Stimulated activated CD8-positive, alpha-beta memory T cell treated with anti-CD3 and anti-CD28 coated beads, Interleukin-15, amount 100 ng/mL, for 48 hours (primary cell): ENCODE data around the gene KTI12.
"Not testable (repeated sequence)": the region's sequence is repeated elsewhere in the genome, so short reads cannot be mapped to it uniquely, and the experiment has no call there.

ENCODE experiments used
- DNase-seq, 2 donors: peaks; one replicate each; pipeline ENCODE4 v3.0.0-alpha.2; 2020; ENCODE audit warnings: low read depth in 2 of 2

KTI12 gene

DNA sequence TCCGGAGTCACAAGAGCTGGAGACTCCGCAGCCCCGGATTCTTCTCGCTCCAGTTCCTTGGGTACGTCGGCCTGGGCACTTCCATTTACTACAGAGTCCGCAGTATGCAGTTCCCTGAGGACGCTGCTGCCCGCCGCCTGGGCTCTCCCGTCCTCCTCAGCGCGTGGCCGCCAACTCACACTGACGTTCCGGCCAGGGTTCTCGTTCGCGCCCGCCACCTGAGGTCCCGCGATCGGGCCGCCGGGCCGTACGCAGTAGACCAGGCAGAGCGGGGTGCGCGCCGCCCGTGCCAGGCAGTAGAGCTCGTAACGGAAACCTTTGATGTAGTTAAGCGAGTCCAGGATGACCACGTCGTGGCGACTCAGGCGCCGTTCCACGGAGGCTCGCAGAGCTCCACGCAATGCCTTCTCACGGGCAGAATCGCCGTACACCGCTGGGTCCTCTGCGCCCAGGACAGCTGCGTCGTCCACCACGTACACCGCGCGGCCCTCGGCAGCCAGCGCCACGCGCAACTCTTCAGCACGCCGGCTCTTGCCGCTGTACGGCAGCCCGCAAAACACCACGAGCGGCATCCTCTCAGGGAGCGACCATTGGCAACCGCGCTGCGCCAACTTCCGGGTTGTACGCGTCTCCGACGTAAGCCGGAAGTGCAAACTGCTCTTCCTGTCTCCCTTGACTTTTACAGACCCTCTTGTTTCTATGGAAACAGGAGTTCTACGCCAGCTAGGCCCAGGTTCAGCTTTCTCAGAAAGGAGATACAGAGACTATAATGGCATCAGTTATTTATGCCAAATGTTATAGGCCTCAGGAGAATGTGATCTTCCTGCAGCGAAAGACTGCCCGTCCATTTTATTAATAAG lies at the start of gene KTI12:
KTI12 (minus strand) TSS at position 621 of the 860 bp plus-strand sequence; CDS start at position 572, 49 bp downstream.
- peak; percentile 77 to 81 for DNase-seq

GRCh38 chr1:52080014-52080415 lies 46.4 kb upstream of the KTI12 start:
- DNase-seq, result no peak

GRCh38 chr1:52077277-52077676 lies 43.7 kb upstream of the KTI12 start:
- not testable (repeated sequence) for DNase-seq

GRCh38 chr1:52072291-52072690 lies 38.7 kb upstream of the KTI12 start:
- DNase-seq, result no peak

- no peak for DNase-seq
Observed at GRCh38 chr1:52070704-52071103, 37.1 kb upstream of the KTI12 start.

- DNase-seq, result no peak
Observed at GRCh38 chr1:52063192-52063591, 29.6 kb upstream of the KTI12 start.

DNA sequence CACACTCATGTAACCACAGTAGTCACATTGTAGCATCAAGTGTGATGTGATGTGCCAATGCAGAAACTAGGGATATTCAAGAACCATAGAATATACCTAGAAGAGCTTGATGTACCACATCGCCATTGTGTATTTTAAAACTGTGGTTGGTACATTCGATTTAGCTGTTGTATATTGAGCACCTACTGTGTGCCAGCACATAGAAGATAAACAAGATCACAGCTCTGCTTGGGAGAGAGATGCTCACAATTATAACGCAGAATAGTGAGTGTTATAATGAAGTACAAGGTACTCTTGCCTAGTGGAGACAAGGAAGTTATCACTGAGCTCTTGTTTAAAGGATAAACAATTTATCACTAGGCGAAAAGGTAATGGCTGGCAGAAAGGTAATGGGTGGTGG lies 27.2 kb upstream of the KTI12 start:
- DNase-seq, result no peak

GRCh38 chr1:52059888-52060287 lies 26.3 kb upstream of the KTI12 start:
- no peak for DNase-seq

DNA sequence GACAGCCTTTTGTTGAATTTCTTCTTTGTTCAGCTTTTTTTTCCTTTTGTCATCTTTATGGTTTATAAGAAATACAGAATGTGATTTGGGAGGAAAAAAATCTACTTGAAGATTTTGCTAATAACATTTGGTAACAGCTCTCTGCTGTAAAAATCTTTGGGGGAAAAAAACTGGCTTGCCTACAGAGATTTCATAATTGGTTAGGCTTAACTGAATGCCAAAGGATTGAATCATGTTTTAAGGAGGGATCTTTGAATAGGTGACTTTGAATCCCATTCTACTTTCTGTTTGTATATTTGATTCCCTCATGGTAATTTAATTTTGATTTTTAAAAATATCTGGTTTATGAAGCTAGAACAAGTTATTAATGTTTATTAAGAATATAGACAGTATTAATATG lies 25.7 kb upstream of the KTI12 start:
- no peak for DNase-seq

- DNase-seq, result no peak
Observed at GRCh38 chr1:52057876-52058415, 24.3 kb upstream of the KTI12 start.

- no peak for DNase-seq
Observed at GRCh38 chr1:52057255-52057654, 23.6 kb upstream of the KTI12 start.

DNA sequence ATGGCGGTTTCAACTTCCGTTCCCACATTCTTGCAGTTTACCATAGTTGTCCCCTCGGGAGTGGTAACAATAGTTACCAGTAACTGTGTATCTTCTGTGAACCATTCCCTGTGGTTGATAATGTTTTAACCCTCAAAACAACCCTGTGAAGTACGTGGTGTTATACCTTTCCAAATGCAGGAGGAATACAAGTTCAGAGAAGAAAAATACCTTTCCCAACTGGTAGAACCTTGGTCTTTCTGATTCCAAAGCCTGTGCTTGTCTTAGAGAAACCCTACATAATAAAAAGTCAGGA lies 23.3 kb upstream of the KTI12 start:
- no peak for DNase-seq

DNA sequence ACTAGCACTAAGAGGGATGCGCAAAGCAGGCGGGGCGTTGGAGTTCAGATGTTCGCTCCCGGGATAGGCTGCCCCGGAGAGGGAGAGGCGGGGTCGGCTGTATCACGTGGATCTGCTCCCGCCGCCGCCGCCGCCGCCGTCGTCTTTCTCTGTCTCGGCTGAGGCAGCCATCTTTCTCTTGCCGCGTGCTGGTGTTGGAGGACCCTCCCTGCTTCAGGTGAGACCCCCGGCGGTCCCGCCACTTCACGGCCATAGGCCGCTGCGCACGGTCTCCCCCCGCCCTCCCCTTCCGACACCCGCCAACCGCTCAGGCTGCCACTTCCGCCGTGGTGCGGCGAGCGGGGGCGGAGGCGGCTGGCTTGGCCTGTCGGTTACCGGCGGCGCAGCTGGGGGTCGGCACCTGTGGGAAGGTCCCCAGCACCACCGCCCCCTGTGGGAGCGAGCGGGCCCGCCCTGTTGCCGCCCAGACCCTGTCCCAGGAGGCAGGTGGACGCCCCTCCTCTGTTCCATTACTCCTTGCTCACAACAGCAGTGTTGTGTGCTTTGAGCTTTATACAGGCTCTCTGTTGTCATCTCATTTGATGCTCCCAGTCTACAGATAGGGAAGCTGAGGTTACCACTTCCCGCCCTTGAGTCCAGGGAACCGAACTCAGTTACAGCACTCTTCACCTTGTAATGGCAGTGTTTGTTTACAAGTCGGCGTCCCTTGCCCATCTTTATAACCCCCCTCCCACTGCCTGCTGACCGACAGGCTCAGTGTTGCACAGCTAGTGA lies 22.7 kb upstream of the KTI12 start, which contains the start of gene BTF3L4:
BTF3L4 (plus strand) TSS at position 133 of the 774 bp plus-strand sequence. CDS start 3,553 bp downstream, outside the sequence.
- peak; percentile 92 to 93 for DNase-seq

DNA sequence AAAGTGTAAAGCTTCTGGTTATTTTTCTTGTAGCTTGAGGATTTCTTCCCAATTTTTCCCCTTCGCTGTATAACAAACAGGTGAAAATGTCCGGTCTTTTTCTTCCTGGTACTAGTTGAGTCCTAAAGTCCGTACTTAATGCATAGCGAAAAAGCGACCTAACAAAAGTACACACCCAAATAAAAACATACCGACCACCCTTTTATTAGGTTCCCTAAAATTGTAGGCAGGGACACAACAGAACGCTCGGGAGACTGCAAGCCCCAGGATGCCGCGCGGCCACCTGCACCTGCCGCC lies 22.2 kb upstream of the KTI12 start:
- no peak for DNase-seq

GRCh38 chr1:52055066-52055865 lies 21.7 kb upstream of the KTI12 start, which contains the start of gene TXNDC12:
Gene TXNDC12 (minus strand): TSS chr1:52055191. CDS start chr1:52055096, 95 bp downstream.
- DNase-seq, result peak; percentile 55 to 57

- DNase-seq, result no peak
Observed at GRCh38 chr1:52054496-52055065, 21.0 kb upstream of the KTI12 start.

DNA sequence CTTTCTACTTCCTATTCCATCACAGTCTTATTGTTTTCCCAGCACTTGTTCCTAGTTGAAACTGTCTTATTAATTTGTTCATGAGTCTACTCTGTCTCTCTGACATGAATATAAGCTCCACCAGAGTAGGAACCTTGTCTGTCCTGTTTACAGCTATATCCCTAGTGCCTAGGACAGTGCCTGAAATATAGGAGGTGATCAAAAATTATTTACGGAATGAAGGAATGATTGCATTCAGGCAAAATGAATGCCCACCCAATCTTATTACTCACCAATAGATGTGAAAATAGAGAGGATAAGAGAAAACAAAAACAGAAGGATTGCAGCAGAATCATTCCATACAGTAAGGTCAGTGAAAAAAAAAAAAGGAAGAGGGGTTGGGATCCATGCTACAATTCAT lies 20.3 kb upstream of the KTI12 start:
- DNase-seq, result no peak

- not testable (repeated sequence) for DNase-seq
Observed at GRCh38 chr1:52049337-52049736, 15.7 kb upstream of the KTI12 start.

GRCh38 chr1:52045666-52046195 lies 12.1 kb upstream of the KTI12 start:
- DNase-seq, result not testable (repeated sequence)

DNA sequence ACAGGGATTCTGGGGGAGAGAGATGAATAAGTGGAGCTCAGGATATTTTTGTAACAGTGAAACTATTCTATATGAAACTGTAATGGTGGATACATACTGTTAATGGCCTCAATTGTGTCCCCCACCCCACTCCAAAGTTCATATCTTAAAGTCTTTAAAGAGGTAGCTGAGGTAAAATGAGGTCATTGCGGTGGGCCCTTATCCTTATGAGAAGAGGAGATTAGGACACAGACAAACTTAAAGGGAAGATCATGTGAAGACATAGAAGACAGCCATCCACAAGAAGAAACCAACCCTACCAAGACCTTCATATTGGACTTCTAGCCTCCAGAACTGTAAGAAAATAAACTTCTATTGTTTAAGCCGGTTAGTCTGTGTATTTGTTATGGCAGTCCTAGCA lies 11.6 kb upstream of the KTI12 start:
- no peak for DNase-seq

GRCh38 chr1:52041551-52042185 lies 8.1 kb upstream of the KTI12 start:
- DNase-seq, result no peak
